Astrocyte of the hippocampus (primary cell): ENCODE measurements around the gene DERL3.

Source experiments
- DNase-seq: peaks from one replicate; pipeline ENCODE4 v3.0.0; 2011; ENCODE audit warnings: low read depth, low spot score

The DERL3 gene

GRCh38 chr22:23847310-23847920 lies 8.6 kb upstream of the DERL3 start:
- DNase-seq = no peak

- no peak for DNase-seq
Measured at GRCh38 chr22:23846081-23846469, 7.3 kb upstream of the DERL3 start.

- no peak for DNase-seq
Measured at GRCh38 chr22:23845265-23846080, 6.7 kb upstream of the DERL3 start.

- no peak for DNase-seq
Measured at GRCh38 chr22:23844739-23845202, 6.0 kb upstream of the DERL3 start.

GRCh38 chr22:23842599-23842998 lies 3.8 kb upstream of the DERL3 start:
- no peak for DNase-seq

- DNase-seq = no peak
Measured at GRCh38 chr22:23841736-23842445, 3.1 kb upstream of the DERL3 start.

GRCh38 chr22:23841292-23841691 lies 2.5 kb upstream of the DERL3 start:
- DNase-seq = no peak

GRCh38 chr22:23840026-23840425 lies 1.2 kb upstream of the DERL3 start:
- no peak for DNase-seq

GRCh38 chr22:23837911-23838680 lies 710 bp downstream of the DERL3 start:
- no peak for DNase-seq

- no peak for DNase-seq
Measured at GRCh38 chr22:23837496-23837859, 1.3 kb downstream of the DERL3 start.

GRCh38 chr22:23836692-23837495 lies 1.9 kb downstream of the DERL3 start:
- DNase-seq = no peak

- no peak for DNase-seq
Measured at GRCh38 chr22:23836281-23836680, 2.5 kb downstream of the DERL3 start.

GRCh38 chr22:23835484-23836144 lies 3.2 kb downstream of the DERL3 start:
- no peak for DNase-seq

GRCh38 chr22:23834793-23835483 lies 3.9 kb downstream of the DERL3 start:
- DNase-seq = no peak

- DNase-seq = no peak
Measured at GRCh38 chr22:23834406-23834792, 4.4 kb downstream of the DERL3 start.

GRCh38 chr22:23833911-23834317 lies 4.9 kb downstream of the DERL3 start:
- no peak for DNase-seq

GRCh38 chr22:23833017-23833751 lies 5.6 kb downstream of the DERL3 start:
- no peak for DNase-seq

GRCh38 chr22:23832226-23833016 lies 6.4 kb downstream of the DERL3 start:
- no peak for DNase-seq
